HEK293T (cell line): ENCODE measurements around the gene RTP3.
"Not testable (repeated sequence)": the region's sequence is repeated elsewhere in the genome, so short reads cannot be mapped to it uniquely, and the experiment has no call there.

Experiments used
- CTCF ChIA-PET: fragments of 350-600 bp; formaldehyde crosslinking; extraction: SDS; loops from one replicate; lab custom pipeline; 2021; ENCODE audit warnings: antibody characterized with exemption, inconsistent platforms; lab: Yijun Ruan, JAX
- POLR2A ChIA-PET: fragments of 350-600 bp; formaldehyde crosslinking; extraction: SDS; loops from one replicate; lab custom pipeline; 2020; ENCODE audit warnings: antibody characterized with exemption, inconsistent platforms; lab: Yijun Ruan, JAX
- DNase-seq: peaks from one replicate; pipeline ENCODE4 v3.0.0; 2012; ENCODE audit warnings: mixed read lengths; ENCODE audit errors: extremely low spot score
- ARNT ChIP-seq: fragments of 450-650 bp; IDR thresholded peaks from 2 replicates; pipeline ENCODE4 v1.6.1; 2017; ENCODE audit warnings: mild to moderate bottlenecking
- BHLHE40 ChIP-seq: fragments of 450-650 bp; IDR thresholded peaks from 2 replicates; pipeline ENCODE4 v1.6.1; 2016; ENCODE audit warnings: mild to moderate bottlenecking, moderate library complexity, borderline replicate concordance
- CTBP1 ChIP-seq: fragments of 450-650 bp; IDR thresholded peaks from 2 replicates; pipeline ENCODE4 v1.6.1; 2016; ENCODE audit warnings: borderline replicate concordance
- ELF4 ChIP-seq: fragments of 450-650 bp; IDR thresholded peaks from 2 replicates; pipeline ENCODE4 v1.6.1; 2017; ENCODE audit warnings: antibody characterized with exemption
- FOXA1 ChIP-seq: fragments of 450-650 bp; IDR thresholded peaks from 2 replicates; pipeline ENCODE4 v1.6.1; 2016; ENCODE audit warnings: mild to moderate bottlenecking
- FOXK2 ChIP-seq: fragments of 450-650 bp; IDR thresholded peaks from 2 replicates; pipeline ENCODE4 v1.6.1; 2016; ENCODE audit warnings: mild to moderate bottlenecking
- FOXM1 ChIP-seq: fragments of 450-650 bp; IDR thresholded peaks from 2 replicates; pipeline ENCODE4 v1.6.1; 2017; ENCODE audit warnings: mild to moderate bottlenecking, borderline replicate concordance
- HDGF ChIP-seq: fragments of 450-650 bp; IDR thresholded peaks from 2 replicates; pipeline ENCODE4 v1.6.1; 2017; ENCODE audit warnings: antibody characterized with exemption, borderline replicate concordance
- L3MBTL2 ChIP-seq: fragments of 450-650 bp; conservative IDR thresholded peaks from 2 replicates; pipeline ENCODE4 v1.6.1; 2016; ENCODE audit warnings: mild to moderate bottlenecking
- LEF1 ChIP-seq: fragments of 450-650 bp; IDR thresholded peaks from 2 replicates; pipeline ENCODE4 v1.6.1; 2017; ENCODE audit warnings: mild to moderate bottlenecking, borderline replicate concordance
- NFRKB ChIP-seq: fragments of 450-650 bp; IDR thresholded peaks from 2 replicates; pipeline ENCODE4 v1.6.1; 2016; ENCODE audit warnings: mild to moderate bottlenecking, moderate library complexity
- PKNOX1 ChIP-seq: fragments of 450-650 bp; IDR thresholded peaks from 2 replicates; pipeline ENCODE4 v1.6.1; 2016
- SP1 ChIP-seq: fragments of 450-650 bp; IDR thresholded peaks from 2 replicates; pipeline ENCODE4 v1.6.1; 2017
- SUZ12 ChIP-seq: fragments of 450-650 bp; IDR thresholded peaks from 2 replicates; pipeline ENCODE4 v1.6.1; 2016; ENCODE audit warnings: mild to moderate bottlenecking
- TARDBP ChIP-seq: fragments of 450-650 bp; IDR thresholded peaks from 2 replicates; pipeline ENCODE4 v1.6.1; 2016
- ZNF384 ChIP-seq: fragments of 450-650 bp; IDR thresholded peaks from 2 replicates; pipeline ENCODE4 v1.6.1; 2016

RTP3 gene

GRCh38 chr3:46520531-46520930 lies 22.8 kb downstream of the RTP3 start:
- ChIA-PET POLR2A (no interaction called here), CTCF (interaction anchor here (0.6 kb wide), 1 partner anchor 864 kb away, joined by 3 read pairs; no protein-coding TSS in a partner anchor)
- no peak for DNase-seq
- TF ChIP-seq NFRKB (no peak), L3MBTL2 (no peak), ZNF384 (no peak), HDGF (no peak), LEF1 (no peak), FOXK2 (no peak), PKNOX1 (no peak), BHLHE40 (no peak), SP1 (no peak)

GRCh38 chr3:46521096-46521495 lies 23.3 kb downstream of the RTP3 start:
- POLR2A ChIA-PET = no interaction called here
- TF ChIP-seq ELF4 (no peak), FOXM1 (no peak)
- CTCF ChIA-PET = no interaction called here
- no peak for DNase-seq

- CTCF ChIA-PET = interaction anchor here (0.6 kb wide), 1 partner anchor 373 kb away, joined by 4 read pairs; no protein-coding TSS in a partner anchor
- DNase-seq, POLR2A ChIA-PET: not testable (repeated sequence)
Observed at GRCh38 chr3:46522201-46522600, 24.4 kb downstream of the RTP3 start.

- POLR2A ChIA-PET = no interaction called here
- no peak for DNase-seq
- CTCF ChIA-PET = no interaction called here
- TF ChIP-seq FOXK2 = no peak
Observed at GRCh38 chr3:46523556-46523955, 25.8 kb downstream of the RTP3 start.

GRCh38 chr3:46524008-46524407 lies 26.2 kb downstream of the RTP3 start:
- ChIA-PET CTCF (no interaction called here), POLR2A (no interaction called here)
- no peak for TF ChIP-seq FOXK2
- TF ChIP-seq SUZ12 = no peak
- no peak for DNase-seq

GRCh38 chr3:46524832-46525231 lies 27.1 kb downstream of the RTP3 start:
- CTCF ChIA-PET = no interaction called here
- DNase-seq = no peak
- POLR2A ChIA-PET = no interaction called here
- no peak for TF ChIP-seq NFRKB
- TF ChIP-seq PKNOX1 = no peak
- TF ChIP-seq TARDBP = no peak
- TF ChIP-seq FOXK2 = no peak
- TF ChIP-seq ELF4 = no peak
- TF ChIP-seq CTBP1 = no peak
- no peak for TF ChIP-seq L3MBTL2
- no peak for TF ChIP-seq BHLHE40
- TF ChIP-seq FOXM1 = no peak
- TF ChIP-seq ZNF384 = no peak
- no peak for TF ChIP-seq FOXA1
- no peak for TF ChIP-seq LEF1
- TF ChIP-seq SP1 = no peak
- no peak for TF ChIP-seq ARNT
- no peak for TF ChIP-seq HDGF
- TF ChIP-seq SUZ12 = no peak

GRCh38 chr3:46527239-46527638 lies 29.5 kb downstream of the RTP3 start:
- TF ChIP-seq ELF4 (no peak), ZNF384 (no peak), FOXK2 (no peak), FOXA1 (no peak), PKNOX1 (no peak), LEF1 (no peak), FOXM1 (no peak), SP1 (no peak)
- POLR2A ChIA-PET = no interaction called here
- no peak for DNase-seq
- CTCF ChIA-PET = no interaction called here

- POLR2A ChIA-PET = no interaction called here
- CTCF ChIA-PET = no interaction called here
- no peak for DNase-seq
- TF ChIP-seq SUZ12 (no peak), FOXK2 (no peak), L3MBTL2 (no peak), TARDBP (no peak), CTBP1 (no peak), ELF4 (no peak), FOXM1 (no peak), HDGF (no peak), BHLHE40 (no peak), ARNT (no peak)
Observed at GRCh38 chr3:46533091-46533490, 35.3 kb downstream of the RTP3 start.
